Trophoblast cell (in vitro differentiated cells and primary cell): ENCODE measurements around the gene DAPK3.
"Not testable (repeated sequence)": the region's sequence is repeated elsewhere in the genome, so short reads cannot be mapped to it uniquely, and the experiment has no call there.

Experiments used
- DNase-seq, 2 donors: peaks; one replicate each; pipeline ENCODE4 v3.0.0-alpha.2; 2016
- H2AFZ ChIP-seq: 2 replicates; pipeline ENCODE4 v1.6.1; 2013; ENCODE audit warnings: low read length, moderate library complexity, mild to moderate bottlenecking; ENCODE audit not compliant: insufficient read depth, poor library complexity
- H2AK5ac ChIP-seq: 2 replicates; pipeline ENCODE4 v1.6.1; 2013; ENCODE audit warnings: mild to moderate bottlenecking, low read length
- H2BK120ac ChIP-seq: 2 replicates; pipeline ENCODE4 v1.6.1; 2013; ENCODE audit warnings: low read length, mild to moderate bottlenecking, moderate library complexity; ENCODE audit not compliant: insufficient read depth, poor library complexity
- H2BK12ac ChIP-seq: 2 replicates; pipeline ENCODE4 v1.6.1; 2013; ENCODE audit warnings: mild to moderate bottlenecking, low read length, moderate library complexity
- H2BK5ac ChIP-seq: 2 replicates; pipeline ENCODE4 v1.6.1; 2013; ENCODE audit warnings: low read length, low read depth, moderate library complexity, mild to moderate bottlenecking; ENCODE audit not compliant: poor library complexity
- H3K14ac ChIP-seq: 2 replicates; pipeline ENCODE4 v1.6.1; 2013; ENCODE audit warnings: mild to moderate bottlenecking, low read length
- H3K18ac ChIP-seq: 2 replicates; pipeline ENCODE4 v1.6.1; 2013; ENCODE audit warnings: mild to moderate bottlenecking, low read length
- H3K23ac ChIP-seq: 2 replicates; pipeline ENCODE4 v1.6.1; 2013; ENCODE audit warnings: low read length
- H3K27ac ChIP-seq: 2 replicates; pipeline ENCODE4 v1.5.1; 2013; ENCODE audit warnings: low read depth, mild to moderate bottlenecking, inconsistent platforms, low read length, moderate library complexity
- H3K27me3 ChIP-seq: 2 replicates; pipeline ENCODE4 v1.6.1; 2013; ENCODE audit warnings: inconsistent platforms, mild to moderate bottlenecking, low read length, moderate library complexity; ENCODE audit not compliant: insufficient read depth
- H3K36me3 ChIP-seq, 2 experiments: 1 replicate in 1 of 2; 2 replicates in 1 of 2; pipeline ENCODE4 v1.6.1; 2013; ENCODE audit warnings: low read length in 2 of 2, mild to moderate bottlenecking in 2 of 2, moderate library complexity in 1 of 2; ENCODE audit not compliant: insufficient read depth in 2 of 2, control insufficient read depth in 1 of 2
- H3K4ac ChIP-seq: 2 replicates; pipeline ENCODE4 v1.6.1; 2013; ENCODE audit warnings: low read depth, mild to moderate bottlenecking, low read length, moderate library complexity
- H3K4me1 ChIP-seq, 2 experiments: 1 replicate in 1 of 2; 2 replicates in 1 of 2; pipeline ENCODE4 v1.6.1; 2013; ENCODE audit warnings: low read length in 2 of 2, mild to moderate bottlenecking in 2 of 2, moderate library complexity in 1 of 2; ENCODE audit not compliant: insufficient read depth in 2 of 2, control insufficient read depth in 1 of 2
- H3K4me2 ChIP-seq: 2 replicates; pipeline ENCODE4 v1.6.1; 2013; ENCODE audit warnings: inconsistent platforms, mild to moderate bottlenecking, low read length, moderate library complexity
- H3K4me3 ChIP-seq: 2 replicates; pipeline ENCODE4 v1.5.1; 2013; ENCODE audit warnings: mild to moderate bottlenecking, low read depth, low read length, inconsistent platforms
- H3K79me1 ChIP-seq: one replicate; pipeline ENCODE4 v1.6.1; 2013; ENCODE audit warnings: low read length
- H3K79me2 ChIP-seq: 2 replicates; pipeline ENCODE4 v1.6.1; 2013; ENCODE audit warnings: low read length, mild to moderate bottlenecking; ENCODE audit not compliant: control insufficient read depth, insufficient read depth, poor library complexity
- H3K9ac ChIP-seq: 2 replicates; pipeline ENCODE4 v1.6.1; 2013; ENCODE audit warnings: mild to moderate bottlenecking, low read length
- H3K9me3 ChIP-seq: 2 replicates; pipeline ENCODE4 v1.6.1; 2013; ENCODE audit warnings: low read depth, mild to moderate bottlenecking, control low read depth, inconsistent platforms, low read length; ENCODE audit not compliant: insufficient read depth
- H4K12ac ChIP-seq: 2 replicates; pipeline ENCODE4 v1.6.1; 2013; ENCODE audit warnings: low read depth, mild to moderate bottlenecking, low read length, moderate library complexity
- H4K8ac ChIP-seq: 2 replicates; pipeline ENCODE4 v1.6.1; 2013; ENCODE audit warnings: low read depth, mild to moderate bottlenecking, low read length, moderate library complexity
- H4K91ac ChIP-seq: one replicate; pipeline ENCODE4 v1.6.1; 2013; ENCODE audit warnings: low read depth, mild to moderate bottlenecking, low read length, moderate library complexity
- WGBS: extraction: QIAGEN DNeasy Blood & Tissue Kit; methylation state at CpG from one replicate; pipeline ENCODE4 v1.1.7; 2013; ENCODE audit warnings: missing lambda C conversion rate; ENCODE audit not compliant: insufficient read length, insufficient coverage; ENCODE audit errors: extremely low coverage; 5-methylcytosine and 5-hydroxymethylcytosine counted together

Gene DAPK3

GRCh38 chr19:3959766-3960131, 11.2 kb downstream of the DAPK3 start:
- Histone ChIP-seq H3K23ac (no peak overlapping the region), H3K27me3 (no peaks in the 10 kb centered on the region), H2BK5ac (no peak overlapping the region), H3K4me3 (no peak overlapping the region), H3K4me2 (no peak overlapping the region), H4K8ac (no peak overlapping the region), H3K79me1 (no peaks in the 10 kb centered on the region), H2AK5ac (no peak overlapping the region), H4K12ac (no peak overlapping the region), H3K4me1 (peaks cover under 1 to 2% of the 10 kb centered on the region in 2 experiments), H2BK120ac (no peak overlapping the region), H3K4ac (no peak overlapping the region), H4K91ac (no peak overlapping the region), H3K18ac (no peak overlapping the region), H3K9me3 (peaks cover 6% of the 10 kb centered on the region), H2AFZ (no peak overlapping the region), H3K36me3 (peaks cover 84 to 86% of the 10 kb centered on the region in 2 experiments), H2BK12ac (no peak overlapping the region), H3K14ac (no peak overlapping the region), H3K79me2 (no peaks in the 10 kb centered on the region), H3K27ac (no peak overlapping the region), H3K9ac (no peak overlapping the region)
- WGBS, result no CpG with 5 or more reads among the region's 15 CpGs
- DNase-seq, result no peak

DNA sequence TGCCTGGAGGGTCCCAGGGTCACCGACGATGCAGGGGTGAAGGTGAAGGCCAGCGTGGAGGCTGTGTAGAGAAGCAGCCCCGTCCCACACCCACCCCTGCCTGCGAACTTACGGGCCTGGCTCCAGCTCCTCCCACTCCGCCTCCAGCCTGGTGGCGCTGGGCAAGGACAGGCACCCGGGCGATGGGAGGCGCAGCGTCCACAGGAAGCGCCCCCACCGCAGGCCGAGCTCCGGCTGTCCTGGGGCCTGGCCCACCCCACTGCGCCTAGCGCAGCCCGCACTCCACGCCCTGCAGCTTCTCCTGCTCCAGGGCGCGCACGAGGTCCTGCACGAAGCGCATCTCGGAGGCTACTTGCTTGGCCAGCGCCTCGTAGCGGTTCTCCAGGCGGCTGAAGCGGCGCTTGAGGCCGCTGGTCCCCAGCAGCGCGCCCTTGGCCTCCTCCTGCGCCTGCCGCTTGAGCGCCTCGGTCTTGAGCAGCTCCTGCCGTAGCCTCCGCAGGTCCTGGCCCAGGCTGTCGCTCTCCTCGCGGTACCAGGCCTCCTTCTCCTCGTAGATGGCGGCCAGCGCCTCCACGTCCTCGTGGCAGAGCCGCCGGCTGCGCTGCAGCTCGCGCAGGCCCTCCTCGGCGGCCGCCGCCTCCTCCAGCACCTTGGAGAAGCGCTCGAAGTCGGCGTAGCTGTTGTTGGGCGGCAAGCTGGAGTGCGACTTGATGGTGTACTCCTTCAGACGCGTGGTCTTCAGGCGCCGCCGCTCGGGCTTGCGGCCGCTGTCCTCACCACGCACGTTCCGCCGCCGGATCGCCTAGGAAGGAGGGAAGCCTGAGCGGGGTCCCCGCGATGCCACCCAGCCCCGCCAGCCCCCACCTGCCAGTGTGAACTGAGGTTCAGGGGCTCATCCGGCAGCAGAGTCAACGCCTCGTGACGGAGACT, 11.8 kb downstream of the DAPK3 start:
- WGBS, result no CpG with 5 or more reads among the region's 86 CpGs
- Histone ChIP-seq H3K27me3 (no peaks in the 10 kb centered on the region), H2BK120ac (no peak overlapping the region), H3K4me3 (peak overlapping the region; percentile 23), H3K9ac (no peak overlapping the region), H3K4ac (no peak overlapping the region), H3K23ac (no peak overlapping the region), H3K18ac (no peak overlapping the region), H3K4me1 (peaks cover 2 to 4% of the 10 kb centered on the region in 2 experiments), H3K79me1 (no peaks in the 10 kb centered on the region), H2BK12ac (no peak overlapping the region), H2AFZ (no peak overlapping the region), H4K12ac (no peak overlapping the region), H2BK5ac (no peak overlapping the region), H4K91ac (no peak overlapping the region), H3K36me3 (peaks cover 79 to 80% of the 10 kb centered on the region in 2 experiments), H3K9me3 (peaks cover 6% of the 10 kb centered on the region), H3K14ac (no peak overlapping the region), H3K4me2 (no peak overlapping the region), H3K27ac (no peak overlapping the region), H2AK5ac (no peak overlapping the region), H4K8ac (no peak overlapping the region), H3K79me2 (no peaks in the 10 kb centered on the region)
- no peak for DNase-seq

- no CpG with 5 or more reads among the region's 10 CpGs for WGBS
Observed at GRCh38 chr19:3955688-3956087, 15.2 kb downstream of the DAPK3 start.

DNA sequence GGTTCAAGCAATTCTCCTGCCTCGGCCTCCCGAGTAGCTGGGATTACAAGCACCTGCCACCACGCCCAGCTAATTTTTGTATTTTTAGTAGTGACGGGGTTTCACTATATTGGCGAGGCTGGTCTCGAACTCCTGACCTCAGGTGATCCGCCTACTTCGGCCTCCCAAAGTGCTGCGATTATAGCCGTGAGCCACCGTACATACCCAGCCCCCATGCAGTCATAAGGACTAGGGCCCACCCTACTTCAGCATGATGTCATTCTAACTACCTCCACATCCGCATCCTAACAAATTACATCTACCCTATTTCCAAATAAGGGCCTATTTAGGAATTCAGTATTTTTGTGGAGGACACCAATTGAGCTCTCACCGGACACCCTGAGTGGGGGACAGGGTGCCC, 15.6 kb downstream of the DAPK3 start:
- not testable (repeated sequence) for DNase-seq, H4K8ac ChIP-seq, H3K4me2 ChIP-seq, H3K27me3 ChIP-seq, H3K4ac ChIP-seq, H3K79me2 ChIP-seq, H2AK5ac ChIP-seq, H4K12ac ChIP-seq, H3K9ac ChIP-seq, H2AFZ ChIP-seq, H2BK12ac ChIP-seq, H3K27ac ChIP-seq, H4K91ac ChIP-seq, H2BK5ac ChIP-seq, H3K14ac ChIP-seq, H3K18ac ChIP-seq, H3K9me3 ChIP-seq, H3K4me3 ChIP-seq, H2BK120ac ChIP-seq, H3K23ac ChIP-seq, H3K79me1 ChIP-seq
- Histone ChIP-seq H3K4me1 (peaks cover 7 to 13% of the 10 kb centered on the region in 2 experiments), H3K36me3 (peaks cover 48 to 51% of the 10 kb centered on the region in 2 experiments)
- WGBS, result no CpG with 5 or more reads among the region's 13 CpGs

More at GRCh38 chr19:3955688-3956087, 15.2 kb downstream of the DAPK3 start:
- H3K4ac ChIP-seq, result no peak overlapping the region
- no peak overlapping the region for H3K9ac ChIP-seq
- no peak overlapping the region for H3K14ac ChIP-seq
- H2BK12ac ChIP-seq, result no peak overlapping the region
- H4K12ac ChIP-seq, result no peak overlapping the region
- no peak for DNase-seq
- H3K4me2 ChIP-seq, result no peak overlapping the region
- no peak overlapping the region for H2AK5ac ChIP-seq
- no peak overlapping the region for H2AFZ ChIP-seq
- peaks cover 7 to 13% of the 10 kb centered on the region in 2 experiments for H3K4me1 ChIP-seq
- no peaks in the 10 kb centered on the region for H3K79me1 ChIP-seq
- H4K91ac ChIP-seq, result no peak overlapping the region
- H3K36me3 ChIP-seq, result peaks cover 52% of the 10 kb centered on the region in 2 experiments
- no peak overlapping the region for H2BK5ac ChIP-seq
- H3K4me3 ChIP-seq, result no peak overlapping the region
- no peak overlapping the region for H2BK120ac ChIP-seq
- no peak overlapping the region for H3K18ac ChIP-seq
- no peaks in the 10 kb centered on the region for H3K79me2 ChIP-seq
- H4K8ac ChIP-seq, result no peak overlapping the region
- H3K9me3 ChIP-seq, result peaks cover 6% of the 10 kb centered on the region
- H3K23ac ChIP-seq, result no peak overlapping the region
- no peak overlapping the region for H3K27ac ChIP-seq
- H3K27me3 ChIP-seq, result no peaks in the 10 kb centered on the region
